ENCODE measurements around the gene TBC1D2. TPM values are rescaled to one million over a fixed set of nuclear protein-coding genes. Genes with fewer than 3 reads are reported as not detected.

Gene TBC1D2
- total RNA-seq, 1 experiment from 2014 or later: 0.97 TPM

- H3K9ac ChIP-seq (ENCODE audit: low read length): no peak overlapping the region
- H4K20me1 ChIP-seq (ENCODE audit: insufficient read depth, low read depth, low read length): no peaks in the 10 kb centered on the region
Observed at GRCh38 chr9:98203153-98203552, 52.3 kb downstream of the TBC1D2 start.

GRCh38 chr9:98202252-98202651, 53.2 kb downstream of the TBC1D2 start:
- Histone ChIP-seq H3K79me2 (ENCODE audit: low read length) (no peaks in the 10 kb centered on the region), H3K27me3 (ENCODE audit: low read length) (no peaks in the 10 kb centered on the region), H2AFZ (ENCODE audit: low read length) (no peak overlapping the region), H3K27ac (ENCODE audit: low read length) (no peak overlapping the region), H3K9me2 (replicated peaks; ENCODE audit: insufficient read depth, low read length) (no peaks in the 10 kb centered on the region), H3K4me1 (ENCODE audit: low read length) (peaks cover 29% of the 10 kb centered on the region), H3K9ac (ENCODE audit: low read length) (no peak overlapping the region), H3K36me3 (ENCODE audit: insufficient read depth, low read length) (no peaks in the 10 kb centered on the region), H3K4me2 (ENCODE audit: low read depth, low read length, poor library complexity, severe bottlenecking) (no peak overlapping the region), H3K4me3 (ENCODE audit: low read length) (no peak overlapping the region), H4K20me1 (ENCODE audit: insufficient read depth, low read depth, low read length) (no peaks in the 10 kb centered on the region), H3K9me3 (ENCODE audit: low read length) (no peaks in the 10 kb centered on the region)
- DNase-seq: no peak

More at GRCh38 chr9:98203153-98203552, 52.3 kb downstream of the TBC1D2 start:
- Histone ChIP-seq H3K4me3 (ENCODE audit: low read length) (no peak overlapping the region), H3K27me3 (ENCODE audit: low read length) (no peaks in the 10 kb centered on the region), H3K27ac (ENCODE audit: low read length) (no peak overlapping the region), H2AFZ (ENCODE audit: low read length) (no peak overlapping the region), H3K4me1 (ENCODE audit: low read length) (peaks cover 30% of the 10 kb centered on the region), H3K4me2 (ENCODE audit: low read depth, low read length, poor library complexity, severe bottlenecking) (no peak overlapping the region), H3K36me3 (ENCODE audit: insufficient read depth, low read length) (no peaks in the 10 kb centered on the region), H3K79me2 (ENCODE audit: low read length) (no peaks in the 10 kb centered on the region), H3K9me2 (replicated peaks; ENCODE audit: insufficient read depth, low read length) (no peaks in the 10 kb centered on the region), H3K9me3 (ENCODE audit: low read length) (no peaks in the 10 kb centered on the region)
- DNase-seq: no peak

GRCh38 chr9:98201749-98202148, 53.7 kb downstream of the TBC1D2 start:
- no peaks in the 10 kb centered on the region for H3K79me2 ChIP-seq (ENCODE audit: low read length)
- H3K9ac ChIP-seq (ENCODE audit: low read length): no peak overlapping the region; the same call in 1 of the 2 replicates
- no peaks in the 10 kb centered on the region for H3K9me3 ChIP-seq (ENCODE audit: low read length)
- no peak overlapping the region for H3K4me3 ChIP-seq (ENCODE audit: low read length)
- H3K36me3 ChIP-seq (ENCODE audit: insufficient read depth, low read length): no peaks in the 10 kb centered on the region
- no peak for DNase-seq
- no peaks in the 10 kb centered on the region for H3K9me2 ChIP-seq (replicated peaks; ENCODE audit: insufficient read depth, low read length)
- no peaks in the 10 kb centered on the region for H4K20me1 ChIP-seq (ENCODE audit: insufficient read depth, low read depth, low read length)
- H3K27me3 ChIP-seq (ENCODE audit: low read length): no peaks in the 10 kb centered on the region
- H3K4me1 ChIP-seq (ENCODE audit: low read length): peaks cover 24% of the 10 kb centered on the region
- H3K27ac ChIP-seq (ENCODE audit: low read length): no peak overlapping the region
- H3K4me2 ChIP-seq (ENCODE audit: low read depth, low read length, poor library complexity, severe bottlenecking): no peak overlapping the region
- H2AFZ ChIP-seq (ENCODE audit: low read length): no peak overlapping the region; the same call in 1 of the 2 replicates

- Histone ChIP-seq H3K27ac (ENCODE audit: low read length) (no peak overlapping the region), H3K9me3 (ENCODE audit: low read length) (no peaks in the 10 kb centered on the region), H3K4me3 (ENCODE audit: low read length) (no peak overlapping the region), H3K79me2 (ENCODE audit: low read length) (no peaks in the 10 kb centered on the region), H3K9me2 (replicated peaks; ENCODE audit: insufficient read depth, low read length) (no peaks in the 10 kb centered on the region), H4K20me1 (ENCODE audit: insufficient read depth, low read depth, low read length) (no peaks in the 10 kb centered on the region), H2AFZ (ENCODE audit: low read length) (no peak overlapping the region; the same call in 1 of the 2 replicates), H3K4me2 (ENCODE audit: low read depth, low read length, poor library complexity, severe bottlenecking) (peak overlapping the region; percentile 47), H3K27me3 (ENCODE audit: low read length) (no peaks in the 10 kb centered on the region), H3K36me3 (ENCODE audit: insufficient read depth, low read length) (no peaks in the 10 kb centered on the region), H3K4me1 (ENCODE audit: low read length) (peaks cover 17% of the 10 kb centered on the region), H3K9ac (ENCODE audit: low read length) (peak overlapping the region; percentile 28; the same call in 1 of the 2 replicates)
- DNase-seq: peak; percentile 67
Observed at GRCh38 chr9:98201102-98201501, 54.3 kb downstream of the TBC1D2 start.

GRCh38 chr9:98199388-98200033, 55.9 kb downstream of the TBC1D2 start:
- Histone ChIP-seq H3K9me2 (replicated peaks; ENCODE audit: insufficient read depth, low read length) (no peaks in the 10 kb centered on the region), H3K9me3 (ENCODE audit: low read length) (no peaks in the 10 kb centered on the region), H3K9ac (ENCODE audit: low read length) (no peak overlapping the region), H3K4me2 (ENCODE audit: low read depth, low read length, poor library complexity, severe bottlenecking) (no peak overlapping the region), H3K27me3 (ENCODE audit: low read length) (no peaks in the 10 kb centered on the region), H2AFZ (ENCODE audit: low read length) (no peak overlapping the region), H3K4me1 (ENCODE audit: low read length) (peaks cover 14% of the 10 kb centered on the region), H3K36me3 (ENCODE audit: insufficient read depth, low read length) (no peaks in the 10 kb centered on the region), H3K79me2 (ENCODE audit: low read length) (no peaks in the 10 kb centered on the region), H4K20me1 (ENCODE audit: insufficient read depth, low read depth, low read length) (no peaks in the 10 kb centered on the region), H3K27ac (ENCODE audit: low read length) (no peak overlapping the region), H3K4me3 (ENCODE audit: low read length) (no peak overlapping the region)
- DNase-seq: no peak

- Histone ChIP-seq H4K20me1 (ENCODE audit: insufficient read depth, low read depth, low read length) (no peaks in the 10 kb centered on the region), H3K4me3 (ENCODE audit: low read length) (no peak overlapping the region), H2AFZ (ENCODE audit: low read length) (no peak overlapping the region), H3K27ac (ENCODE audit: low read length) (no peak overlapping the region), H3K36me3 (ENCODE audit: insufficient read depth, low read length) (no peaks in the 10 kb centered on the region), H3K4me2 (ENCODE audit: low read depth, low read length, poor library complexity, severe bottlenecking) (no peak overlapping the region), H3K9me2 (replicated peaks; ENCODE audit: insufficient read depth, low read length) (no peaks in the 10 kb centered on the region), H3K79me2 (ENCODE audit: low read length) (no peaks in the 10 kb centered on the region), H3K27me3 (ENCODE audit: low read length) (no peaks in the 10 kb centered on the region), H3K9me3 (ENCODE audit: low read length) (no peaks in the 10 kb centered on the region), H3K4me1 (ENCODE audit: low read length) (peaks cover 18% of the 10 kb centered on the region), H3K9ac (ENCODE audit: low read length) (no peak overlapping the region)
- DNase-seq: no peak
Observed at GRCh38 chr9:98195671-98196070, 59.8 kb downstream of the TBC1D2 start.

GRCh38 chr9:98193336-98193944, 62.0 kb downstream of the TBC1D2 start:
- peak overlapping the region; percentile 87 for H3K4me3 ChIP-seq (ENCODE audit: low read length)
- DNase-seq: no peak
- no peaks in the 10 kb centered on the region for H3K9me2 ChIP-seq (replicated peaks; ENCODE audit: insufficient read depth, low read length)
- no peaks in the 10 kb centered on the region for H3K36me3 ChIP-seq (ENCODE audit: insufficient read depth, low read length)
- H3K4me1 ChIP-seq (ENCODE audit: low read length): peaks cover 17% of the 10 kb centered on the region
- no peaks in the 10 kb centered on the region for H4K20me1 ChIP-seq (ENCODE audit: insufficient read depth, low read depth, low read length)
- H3K9ac ChIP-seq (ENCODE audit: low read length): peak overlapping the region; percentile 77
- H3K79me2 ChIP-seq (ENCODE audit: low read length): no peaks in the 10 kb centered on the region
- no peaks in the 10 kb centered on the region for H3K9me3 ChIP-seq (ENCODE audit: low read length)
- H2AFZ ChIP-seq (ENCODE audit: low read length): peak overlapping the region; percentile 99
- peak overlapping the region; percentile 99 for H3K4me2 ChIP-seq (ENCODE audit: low read depth, low read length, poor library complexity, severe bottlenecking)
- H3K27me3 ChIP-seq (ENCODE audit: low read length): no peaks in the 10 kb centered on the region
- H3K27ac ChIP-seq (ENCODE audit: low read length): no peak overlapping the region

GRCh38 chr9:98192503-98193335, 62.7 kb downstream of the TBC1D2 start, which contains the start of gene CORO2A:
Gene CORO2A (minus strand): TSS chr9:98192637. CDS start chr9:98157660, 34,977 bp downstream.
- Histone ChIP-seq H3K9me2 (replicated peaks; ENCODE audit: insufficient read depth, low read length) (no peaks in the 10 kb centered on the region), H3K27me3 (ENCODE audit: low read length) (no peaks in the 10 kb centered on the region), H3K36me3 (ENCODE audit: insufficient read depth, low read length) (no peaks in the 10 kb centered on the region), H3K9me3 (ENCODE audit: low read length) (no peaks in the 10 kb centered on the region), H3K4me3 (ENCODE audit: low read length) (peak within 1 kb of the TSS; percentile 87), H2AFZ (ENCODE audit: low read length) (peak within 1 kb of the TSS; percentile 99), H3K4me2 (ENCODE audit: low read depth, low read length, poor library complexity, severe bottlenecking) (peak within 1 kb of the TSS; percentile 99), H4K20me1 (ENCODE audit: insufficient read depth, low read depth, low read length) (no peaks in the 10 kb centered on the region), H3K27ac (ENCODE audit: low read length) (no peak within 1 kb of the TSS), H3K4me1 (ENCODE audit: low read length) (peaks cover 17% of the 10 kb centered on the region), H3K9ac (ENCODE audit: low read length) (peak within 1 kb of the TSS; percentile 77), H3K79me2 (ENCODE audit: low read length) (no peaks in the 10 kb centered on the region)
- peak; percentile 88 for DNase-seq

All from Karpas-422 (cell line).